GM19468 (cell line): ENCODE data around the gene TUBB.

Source experiments
- ATAC-seq: cut with Tn5 transposase; IDR thresholded peaks from one replicate; pipeline ENCODE4 v1.9.1; 2021; ENCODE audit warnings: mild to moderate bottlenecking, moderate library complexity, moderate number of reproducible peaks; ENCODE audit not compliant: unreplicated experiment; ENCODE audit errors: extremely low read depth

The TUBB gene

GRCh38 chr6:30686908-30687658 lies 33.1 kb upstream of the TUBB start:
- peak; percentile 31 for ATAC-seq

DNA sequence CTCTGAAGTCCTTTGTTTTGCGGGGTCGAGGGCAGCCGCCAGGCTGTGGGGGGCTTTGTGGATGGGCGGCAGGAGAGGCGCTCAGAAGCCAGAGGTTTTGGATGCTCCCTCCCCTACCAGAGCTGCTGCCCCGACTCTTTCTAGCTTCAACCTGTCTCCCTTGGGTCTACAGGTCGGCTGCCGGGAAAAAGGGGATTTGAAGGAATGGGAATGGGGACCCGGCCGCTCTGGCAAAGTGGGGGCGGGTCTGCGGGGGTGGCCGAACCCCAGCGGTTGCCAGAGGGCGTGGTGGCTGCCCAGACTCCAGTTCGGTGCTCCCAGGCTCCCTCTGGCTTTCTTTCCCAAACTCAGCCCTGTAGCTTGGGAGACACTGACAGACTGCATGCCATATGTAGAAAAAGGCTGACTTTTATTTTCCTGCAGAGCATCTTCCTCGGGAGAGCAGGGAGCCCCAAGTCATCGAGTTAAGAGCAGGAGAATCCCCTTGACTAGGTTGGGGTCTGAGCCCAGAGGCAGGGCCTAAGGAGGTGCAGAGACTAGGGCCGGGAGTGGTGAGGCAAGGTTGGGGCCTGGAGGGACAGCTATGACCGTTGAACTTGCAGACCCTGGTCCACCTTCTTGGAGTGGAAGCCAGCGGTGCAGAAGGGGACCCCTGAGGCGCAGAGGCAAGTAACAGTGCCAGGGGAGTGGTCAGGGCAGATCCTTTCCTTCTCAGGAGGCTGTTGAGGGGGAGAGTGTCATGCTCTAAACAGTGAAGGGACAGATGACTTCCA lies 32.3 kb upstream of the TUBB start:
- ATAC-seq, result no peak

DNA sequence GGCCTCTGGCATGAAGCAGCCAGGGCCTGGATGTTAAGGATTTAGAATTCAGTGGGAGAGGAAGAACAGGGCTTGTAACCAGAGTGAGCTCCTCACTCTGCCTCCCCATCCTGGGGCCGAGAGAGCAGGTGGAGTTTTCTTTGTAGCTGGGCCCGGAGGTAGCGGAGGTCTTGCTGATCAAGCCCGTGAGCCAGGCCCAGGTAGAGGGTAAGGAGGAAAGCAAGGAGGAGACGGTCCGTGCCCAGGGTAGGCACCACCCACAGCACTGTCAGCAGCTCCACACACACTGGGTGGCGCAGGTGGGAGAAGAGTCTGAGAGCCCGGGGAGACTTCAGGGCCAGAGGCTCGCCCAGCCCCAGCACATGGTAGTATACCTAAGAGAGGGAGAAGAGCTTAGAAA lies 31.6 kb upstream of the TUBB start:
- ATAC-seq, result no peak

GRCh38 chr6:30689022-30689865 lies 30.9 kb upstream of the TUBB start:
- ATAC-seq, result no peak

- no peak for ATAC-seq
These were observed 30.2 kb upstream of the TUBB start for GRCh38 chr6:30689985-30690384.

GRCh38 chr6:30690403-30691207 lies 29.5 kb upstream of the TUBB start, which contains the start of gene NRM:
Gene NRM, minus strand, starts transcription at chr6:30690984. Its CDS starts 10 bp downstream, at chr6:30690974.
- no peak for ATAC-seq

DNA sequence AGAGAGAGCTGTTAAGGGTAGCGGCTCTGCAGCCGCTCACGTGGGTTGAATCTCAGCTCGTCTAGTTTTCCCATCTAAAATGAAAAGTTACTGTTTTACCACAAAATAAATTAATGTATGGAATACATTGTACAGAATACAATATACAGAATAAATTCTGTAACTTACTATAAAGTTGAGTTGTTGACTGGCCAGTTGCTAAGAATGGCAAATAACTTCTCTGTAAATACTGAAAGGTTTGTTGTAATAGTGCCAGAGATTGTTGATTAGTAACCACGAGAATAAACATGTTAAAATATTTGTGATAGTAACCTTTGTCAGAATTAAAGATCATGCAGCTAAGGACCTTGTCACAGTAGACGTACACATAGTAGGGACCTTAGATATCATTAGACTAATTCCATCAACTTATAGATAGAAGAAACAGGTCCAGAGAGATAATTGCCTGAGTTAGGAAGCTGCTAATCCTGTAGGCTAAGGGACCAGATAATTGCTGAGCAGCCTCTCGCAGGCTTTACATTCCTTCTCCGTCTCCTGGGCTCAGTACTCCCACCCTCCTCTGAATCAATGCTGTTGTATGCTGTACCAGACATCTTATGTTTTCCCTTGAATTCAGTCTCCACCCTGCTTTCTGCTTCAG lies 28.8 kb upstream of the TUBB start:
- no peak for ATAC-seq

- ATAC-seq, result no peak
These were observed 23.7 kb upstream of the TUBB start for GRCh38 chr6:30696432-30696831.

DNA sequence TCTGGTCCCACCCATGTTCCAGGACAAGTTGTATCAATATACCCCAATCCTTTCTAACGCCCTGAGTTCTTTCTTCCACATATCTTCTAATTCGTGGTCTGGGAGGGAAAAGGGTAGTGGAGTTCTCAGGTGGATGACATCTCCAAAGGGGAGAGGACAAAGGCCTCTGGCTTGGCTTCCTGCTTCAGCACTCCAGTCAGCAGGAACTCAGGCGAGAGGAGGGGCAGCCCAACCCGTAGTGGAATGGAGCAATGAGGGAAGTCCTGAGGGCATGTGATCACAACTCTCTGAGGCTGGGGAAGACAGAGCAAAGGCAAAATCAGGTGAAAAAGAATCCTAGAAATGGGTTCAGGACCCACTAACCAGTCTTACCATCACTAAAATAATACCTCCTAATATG lies 19.8 kb upstream of the TUBB start:
- no peak for ATAC-seq

- no peak for ATAC-seq
These were observed 17.1 kb upstream of the TUBB start for GRCh38 chr6:30703011-30703410.

- no peak for ATAC-seq
These were observed 16.3 kb upstream of the TUBB start for GRCh38 chr6:30703821-30704220.

- ATAC-seq, result no peak
These were observed 14.5 kb upstream of the TUBB start for GRCh38 chr6:30705620-30706019.

DNA sequence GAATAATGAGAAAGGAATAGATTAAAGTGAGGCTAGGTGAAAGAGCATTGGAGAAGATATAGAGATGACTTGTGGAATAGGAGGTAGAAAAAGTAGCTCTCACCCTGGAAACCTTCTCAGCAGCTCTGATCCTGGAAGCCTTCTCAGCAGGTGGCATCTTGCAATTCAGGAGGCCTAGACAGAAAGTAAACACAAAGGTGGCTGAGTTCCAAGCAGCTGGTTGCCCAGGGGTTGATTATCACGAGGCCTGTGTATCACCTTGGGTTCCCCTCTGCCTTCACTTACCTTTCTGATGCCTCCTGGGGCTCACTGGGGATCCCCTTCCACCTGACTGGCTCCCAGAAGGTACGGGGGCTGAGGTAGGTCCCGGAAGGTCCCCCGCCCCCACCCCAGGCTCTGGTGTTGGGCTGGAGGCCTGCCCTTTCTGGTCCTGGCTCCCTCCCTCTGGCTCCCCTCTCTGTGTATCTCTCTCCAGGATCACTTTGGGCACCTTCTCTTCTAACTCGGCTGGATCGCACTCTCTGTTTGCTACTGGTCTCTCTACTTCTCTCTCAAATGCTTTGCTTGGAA lies 12.8 kb upstream of the TUBB start:
- ATAC-seq, result no peak

GRCh38 chr6:30709101-30709868 lies 10.9 kb upstream of the TUBB start:
- ATAC-seq, result no peak

DNA sequence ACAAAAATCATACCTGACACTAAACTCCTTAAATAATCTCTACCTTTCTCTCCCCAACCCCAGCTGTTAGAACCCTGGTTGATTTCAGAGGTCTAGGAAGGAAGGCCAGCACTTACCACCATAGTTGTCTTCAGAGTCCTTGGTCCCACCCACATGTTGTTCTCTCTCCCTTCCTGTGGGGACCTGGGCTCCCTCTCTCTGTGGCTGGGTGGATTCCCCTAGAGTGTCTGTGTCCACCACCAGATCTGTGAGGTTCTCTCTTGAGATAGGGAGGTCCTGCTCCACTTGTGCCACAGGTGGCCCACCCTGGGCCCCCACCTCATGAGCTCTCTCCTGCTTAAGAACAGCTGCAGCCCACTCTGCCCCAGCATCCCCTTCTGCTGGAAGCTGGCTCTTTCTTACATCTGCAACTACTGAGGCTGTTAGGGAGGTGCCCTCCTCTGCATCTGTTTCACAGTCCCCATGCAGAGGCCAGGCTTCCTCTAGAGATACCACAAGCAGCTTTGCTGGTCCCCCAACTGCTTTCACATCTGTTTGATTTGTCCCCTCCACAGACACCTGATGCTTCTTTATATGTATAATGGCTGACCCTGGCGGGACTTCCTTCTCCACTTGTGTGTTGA lies 8.3 kb upstream of the TUBB start:
- ATAC-seq, result no peak

- no peak for ATAC-seq
These were observed 7.7 kb upstream of the TUBB start for GRCh38 chr6:30712441-30712945.

DNA sequence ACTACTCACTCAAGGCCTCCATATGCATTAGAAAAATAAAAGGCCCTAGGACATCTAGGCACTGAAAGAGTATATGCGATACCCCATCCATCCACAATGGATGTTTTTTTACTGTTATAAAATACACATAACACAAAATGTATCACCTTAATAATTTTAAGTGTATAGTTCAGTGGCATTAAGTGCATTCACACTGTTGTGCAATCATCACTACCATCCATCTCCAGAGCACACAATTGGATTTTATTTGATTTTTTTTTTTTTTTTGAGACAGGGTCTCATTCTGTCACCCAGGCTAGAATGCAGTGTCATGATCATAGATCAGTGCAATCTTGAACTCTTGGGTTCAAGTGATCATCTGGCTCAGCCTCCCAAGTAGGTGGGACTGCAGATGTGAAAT lies 5.9 kb upstream of the TUBB start:
- no peak for ATAC-seq

DNA sequence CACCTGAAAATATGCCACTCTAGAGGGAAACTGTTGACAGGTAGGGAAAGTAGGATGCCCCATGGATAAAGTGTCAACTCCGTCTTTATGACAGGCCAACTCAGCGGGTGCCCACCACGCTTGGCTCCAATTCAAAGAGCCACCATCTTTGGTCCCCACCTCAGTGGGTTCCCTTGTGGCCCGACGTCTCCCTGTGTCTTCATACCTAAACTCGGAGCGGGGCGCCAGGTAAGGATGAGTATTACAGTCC lies 3.3 kb upstream of the TUBB start:
- ATAC-seq, result no peak
